Neural progenitor cell (in vitro differentiated cells): ENCODE measurements around the gene TMEM63B.

ENCODE experiments used
- CTCF ChIP-seq: fragments of 200-600 bp; sonication (generic); IDR thresholded peaks from 2 replicates; pipeline ENCODE4 v1.5.1; 2017; ENCODE audit warnings: antibody characterized with exemption, mild to moderate bottlenecking
- EZH2phosphoT487 ChIP-seq: fragments of 200-600 bp; sonication (generic); IDR thresholded peaks from 2 replicates; pipeline ENCODE4 v1.6.1; 2017; ENCODE audit warnings: antibody characterized with exemption

- no peak for TF ChIP-seq CTCF
- TF ChIP-seq EZH2phosphoT487, result no peak
Observed at GRCh38 chr6:44082872-44083321, 44.5 kb upstream of the TMEM63B start.
